ENCODE measurements around the gene JCHAIN.
A peak's percentile ranks its signal among the peaks of the same experiment; 100 is the strongest.

Gene JCHAIN

GRCh38 chr4:70691661-70692060 is 25.4 kb upstream of the JCHAIN start:
- Histone ChIP-seq H3K4me1 (ENCODE audit: insufficient read depth, low read length, poor library complexity, severe bottlenecking) (peaks cover 29% of the 10 kb centered on the region), H3K9ac (ENCODE audit: low read depth, low read length, poor library complexity, severe bottlenecking) (peak overlapping the region; percentile 5), H2AFZ (ENCODE audit: low read length) (no peak overlapping the region), H4K20me1 (ENCODE audit: insufficient read depth, low read length, poor library complexity, severe bottlenecking) (peaks cover 23% of the 10 kb centered on the region), H3K36me3 (ENCODE audit: insufficient read depth, low read length) (no peaks in the 10 kb centered on the region), H3K9me2 (replicated peaks; ENCODE audit: low read depth, low read length) (no peaks in the 10 kb centered on the region), H3K27me3 (ENCODE audit: insufficient read depth, low read length, poor library complexity, severe bottlenecking) (no peaks in the 10 kb centered on the region), H3K4me3 (ENCODE audit: low read length, poor library complexity, severe bottlenecking) (peak overlapping the region; percentile 58), H3F3A (ENCODE audit: low read depth) (no peaks in the 10 kb centered on the region), H3K9me3 (ENCODE audit: insufficient read depth, low read depth, low read length) (no peaks in the 10 kb centered on the region), H3K79me2 (ENCODE audit: insufficient read depth, low read length) (peaks cover 45% of the 10 kb centered on the region), H3K4me2 (ENCODE audit: low read depth, low read length, poor library complexity, severe bottlenecking) (peak overlapping the region; percentile 87)
- TF ChIP-seq EZH2phosphoT487 (IDR thresholded peaks at IDR 0.05; ENCODE audit: borderline replicate concordance) (no peak), CTCF (conservative IDR thresholded peaks at IDR 0.05; ENCODE audit: low read length) (no peak)

- Histone ChIP-seq H3K4me3 (ENCODE audit: low read length, poor library complexity, severe bottlenecking) (peak overlapping the region; percentile 90), H3K27me3 (ENCODE audit: insufficient read depth, low read length, poor library complexity, severe bottlenecking) (no peaks in the 10 kb centered on the region), H3K9me2 (replicated peaks; ENCODE audit: low read depth, low read length) (no peaks in the 10 kb centered on the region), H2AFZ (ENCODE audit: low read length) (peak overlapping the region; percentile 97), H3K9ac (ENCODE audit: low read depth, low read length, poor library complexity, severe bottlenecking) (peak overlapping the region; percentile 90), H3K9me3 (ENCODE audit: insufficient read depth, low read depth, low read length) (no peaks in the 10 kb centered on the region), H3K4me2 (ENCODE audit: low read depth, low read length, poor library complexity, severe bottlenecking) (peak overlapping the region; percentile 87), H3K79me2 (ENCODE audit: insufficient read depth, low read length) (peaks cover 45% of the 10 kb centered on the region), H4K20me1 (ENCODE audit: insufficient read depth, low read length, poor library complexity, severe bottlenecking) (peaks cover 23% of the 10 kb centered on the region), H3K4me1 (ENCODE audit: insufficient read depth, low read length, poor library complexity, severe bottlenecking) (peaks cover 29% of the 10 kb centered on the region), H3F3A (ENCODE audit: low read depth) (no peaks in the 10 kb centered on the region), H3K36me3 (ENCODE audit: insufficient read depth, low read length) (no peaks in the 10 kb centered on the region)
- TF ChIP-seq CTCF (conservative IDR thresholded peaks at IDR 0.05; ENCODE audit: low read length) (no peak), EZH2phosphoT487 (IDR thresholded peaks at IDR 0.05; ENCODE audit: borderline replicate concordance) (no peak)
Observed at GRCh38 chr4:70688795-70689231, 22.5 kb upstream of the JCHAIN start.

GRCh38 chr4:70687821-70688794 is 21.8 kb upstream of the JCHAIN start, which contains the start of gene UTP3:
Gene UTP3 (plus strand): TSS chr4:70688532. CDS start chr4:70688678, 146 bp downstream.
- Histone ChIP-seq H3K9me3 (ENCODE audit: insufficient read depth, low read depth, low read length) (no peaks in the 10 kb centered on the region), H3K4me1 (ENCODE audit: insufficient read depth, low read length, poor library complexity, severe bottlenecking) (peaks cover 29% of the 10 kb centered on the region), H3K9ac (ENCODE audit: low read depth, low read length, poor library complexity, severe bottlenecking) (peak within 1 kb of the TSS; percentile 90), H3K36me3 (ENCODE audit: insufficient read depth, low read length) (no peaks in the 10 kb centered on the region), H3K4me3 (ENCODE audit: low read length, poor library complexity, severe bottlenecking) (peak within 1 kb of the TSS; percentile 90), H2AFZ (ENCODE audit: low read length) (peak within 1 kb of the TSS; percentile 97), H3F3A (ENCODE audit: low read depth) (no peaks in the 10 kb centered on the region), H3K9me2 (replicated peaks; ENCODE audit: low read depth, low read length) (no peaks in the 10 kb centered on the region), H3K4me2 (ENCODE audit: low read depth, low read length, poor library complexity, severe bottlenecking) (peak within 1 kb of the TSS; percentile 87), H3K27me3 (ENCODE audit: insufficient read depth, low read length, poor library complexity, severe bottlenecking) (no peaks in the 10 kb centered on the region), H3K79me2 (ENCODE audit: insufficient read depth, low read length) (peaks cover 45% of the 10 kb centered on the region), H4K20me1 (ENCODE audit: insufficient read depth, low read length, poor library complexity, severe bottlenecking) (peaks cover 23% of the 10 kb centered on the region)
- TF ChIP-seq EZH2phosphoT487 (IDR thresholded peaks at IDR 0.05; ENCODE audit: borderline replicate concordance) (no peak), CTCF (conservative IDR thresholded peaks at IDR 0.05; ENCODE audit: low read length) (peak; percentile 96)
